Pancreas (tissue), 10 donors: ENCODE measurements around the gene TJP3. TPM values are rescaled to one million over a fixed set of nuclear protein-coding genes. Genes with fewer than 3 reads are reported as not detected.

ENCODE experiments used
- ATAC-seq, 4 donors: fragments of 200-7000 bp; cut with Tn5 transposase; one replicate each; pipeline versions ENCODE4 v1.8.0 to v1.9.1; 2020; ENCODE audit warnings: mild to moderate bottlenecking in 4 of 4, moderate library complexity in 4 of 4
- DNase-seq, 6 donors: peaks; one replicate each; pipeline ENCODE4 v3.0.0-alpha.2; 2020
- FAIRE-seq: peaks from 2 replicates; lab custom pipeline; 2012; peaks lifted over from hg19 to GRCh38; lab: Jason Lieb, UNC
- H3K27ac ChIP-seq, 4 donors: fragments of 200-600 bp; sonication (generic); 1 replicate in 3 of 4; 2 replicates in 1 of 4; pipeline versions ENCODE4 v1.5.0 to v1.8.0; 2020
- H3K27me3 ChIP-seq, 4 donors: fragments of 200-600 bp; one replicate each; pipeline ENCODE4 v1.8.0; 2021
- H3K36me3 ChIP-seq, 3 donors: fragments of 200-600 bp; sonication (generic) in 1 of 3; one replicate each; pipeline versions ENCODE4 v1.5.0 to v1.8.0; 2020 to 2021
- H3K4me1 ChIP-seq, 3 donors: fragments of 200-600 bp; one replicate each; pipeline ENCODE4 v1.8.0; 2021
- H3K4me3 ChIP-seq, 4 donors: fragments of 200-600 bp; sonication (generic) in 2 of 4; one replicate each; pipeline versions ENCODE4 v1.5.0 to v1.8.0; 2020 to 2021
- H3K9me3 ChIP-seq, 4 donors: fragments of 200-600 bp; one replicate each; pipeline ENCODE4 v1.8.0; 2021
- WGBS, 2 donors: extraction: QIAGEN DNeasy Blood & Tissue Kit; methylation state at CpG; one replicate each; pipeline ENCODE4 v1.1.7; 2013; 5-methylcytosine and 5-hydroxymethylcytosine counted together
- intact Hi-C, 3 donors: fragments of 100-400 bp; cut with DNase I; formaldehyde crosslinking; loops; one replicate each; pipeline versions ENCODE4 v1.11.1 to v1.14.2; 2022
- polyA plus RNA-seq, 2 donors: library from polyadenylated mRNA; stranded (reverse); fragments of 200-250 nt; gene quantifications; one replicate each; pipeline ENCODE4 v1.2.3, GENCODE V29; 2013
- total RNA-seq, 6 donors: library from RNA; stranded (reverse); fragmentation: NEBNext Ultra II Directional in 4 of 6; extraction: Animal tissue kit (Norgen Biotek cat#: 25700) in 4 of 6; gene quantifications; one replicate each; pipeline versions ENCODE4 v1.2.1 to v1.2.4, GENCODE V29; 2021 to 2023
- TF ChIP-seq, protein P1 (sequence below), 4 donors: fragments of 200-600 bp; sonication (generic) in 3 of 4; IDR thresholded peaks; one replicate each; pipeline versions ENCODE4 v1.5.0 to v1.8.0; 2021; ENCODE audit warnings: antibody characterized with exemption in 4 of 4
- donor health status: healthy with polysubstance abuse.
- donor health status: DM: no; HTN: no; CAD: no; lungs with moderate emphysema.
- donor health status: DM: no; HTN: no; CAD: no.
- donor health status: control.
- donor health status: control.
- donor health status: Bipolar disorder and iron deficiency.
- donor health status: DM: yes; HTN: yes; CAD: no.
- donor health status: DM: no; HTN: no; CAD: no.
- donor health status: DM: no; HTN: no; CAD: no.
- donor health status: DM: yes; HTN: yes; CAD: no.

Gene TJP3
- total and polyA plus RNA-seq, 8 donors = 9.2 to 36.0 (median 15.8) TPM

DNA sequence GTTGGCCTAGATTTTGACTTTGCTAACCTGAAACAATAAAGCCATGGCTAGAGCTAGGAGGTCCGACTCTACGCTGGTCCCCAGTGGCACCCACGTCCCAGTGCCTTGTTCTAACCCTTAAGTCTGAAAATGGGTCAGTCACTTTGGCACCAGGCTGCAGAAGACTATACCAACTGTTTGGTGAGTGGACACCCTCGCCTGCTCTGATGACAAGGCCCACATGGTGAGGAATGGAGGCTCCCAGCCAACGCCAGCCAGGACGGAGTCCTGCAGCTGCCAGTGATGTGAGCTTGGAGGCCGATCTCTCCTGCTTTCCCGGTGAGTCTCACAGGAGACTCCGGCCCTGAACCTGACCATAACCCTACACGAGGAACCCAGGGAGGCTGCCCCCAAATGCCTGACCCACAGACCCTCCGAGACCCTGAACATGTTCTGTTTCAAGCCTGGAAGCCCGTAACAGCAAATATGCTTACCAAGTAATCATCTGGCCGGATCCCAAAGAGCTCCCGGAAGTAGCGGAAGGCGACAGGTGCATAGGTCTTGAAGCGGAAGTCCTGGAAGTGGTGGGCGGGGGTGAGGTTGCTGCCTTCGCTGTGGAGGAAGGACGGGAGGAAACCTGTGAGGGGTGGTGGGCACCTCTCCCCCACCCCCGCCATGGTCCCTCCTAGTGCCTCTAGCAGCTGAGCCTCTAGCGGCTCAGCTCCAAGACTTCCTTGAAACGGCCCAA, 47.5 kb upstream of the TJP3 start:
- Histone ChIP-seq H3K4me3 (no peak overlapping the region), H3K27ac (no peak overlapping the region), H3K4me1 (no peaks in the 10 kb centered on the region), H3K36me3 (peaks cover 0 to 13% (median 0%) of the 10 kb centered on the region in 3 donors), H3K9me3 (no peaks in the 10 kb centered on the region), H3K27me3 (no peaks in the 10 kb centered on the region)
- intact Hi-C loops = no loop called here
- ATAC-seq (no peak), DNase-seq (no peak), FAIRE-seq (no peak)
- 90% methylated on average over 23 of the region's 23 CpGs for WGBS, 2 donors
- TF ChIP-seq, protein P1, sequence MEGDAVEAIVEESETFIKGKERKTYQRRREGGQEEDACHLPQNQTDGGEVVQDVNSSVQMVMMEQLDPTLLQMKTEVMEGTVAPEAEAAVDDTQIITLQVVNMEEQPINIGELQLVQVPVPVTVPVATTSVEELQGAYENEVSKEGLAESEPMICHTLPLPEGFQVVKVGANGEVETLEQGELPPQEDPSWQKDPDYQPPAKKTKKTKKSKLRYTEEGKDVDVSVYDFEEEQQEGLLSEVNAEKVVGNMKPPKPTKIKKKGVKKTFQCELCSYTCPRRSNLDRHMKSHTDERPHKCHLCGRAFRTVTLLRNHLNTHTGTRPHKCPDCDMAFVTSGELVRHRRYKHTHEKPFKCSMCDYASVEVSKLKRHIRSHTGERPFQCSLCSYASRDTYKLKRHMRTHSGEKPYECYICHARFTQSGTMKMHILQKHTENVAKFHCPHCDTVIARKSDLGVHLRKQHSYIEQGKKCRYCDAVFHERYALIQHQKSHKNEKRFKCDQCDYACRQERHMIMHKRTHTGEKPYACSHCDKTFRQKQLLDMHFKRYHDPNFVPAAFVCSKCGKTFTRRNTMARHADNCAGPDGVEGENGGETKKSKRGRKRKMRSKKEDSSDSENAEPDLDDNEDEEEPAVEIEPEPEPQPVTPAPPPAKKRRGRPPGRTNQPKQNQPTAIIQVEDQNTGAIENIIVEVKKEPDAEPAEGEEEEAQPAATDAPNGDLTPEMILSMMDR (IDR thresholded peaks at IDR 0.05) = no peak

DNA sequence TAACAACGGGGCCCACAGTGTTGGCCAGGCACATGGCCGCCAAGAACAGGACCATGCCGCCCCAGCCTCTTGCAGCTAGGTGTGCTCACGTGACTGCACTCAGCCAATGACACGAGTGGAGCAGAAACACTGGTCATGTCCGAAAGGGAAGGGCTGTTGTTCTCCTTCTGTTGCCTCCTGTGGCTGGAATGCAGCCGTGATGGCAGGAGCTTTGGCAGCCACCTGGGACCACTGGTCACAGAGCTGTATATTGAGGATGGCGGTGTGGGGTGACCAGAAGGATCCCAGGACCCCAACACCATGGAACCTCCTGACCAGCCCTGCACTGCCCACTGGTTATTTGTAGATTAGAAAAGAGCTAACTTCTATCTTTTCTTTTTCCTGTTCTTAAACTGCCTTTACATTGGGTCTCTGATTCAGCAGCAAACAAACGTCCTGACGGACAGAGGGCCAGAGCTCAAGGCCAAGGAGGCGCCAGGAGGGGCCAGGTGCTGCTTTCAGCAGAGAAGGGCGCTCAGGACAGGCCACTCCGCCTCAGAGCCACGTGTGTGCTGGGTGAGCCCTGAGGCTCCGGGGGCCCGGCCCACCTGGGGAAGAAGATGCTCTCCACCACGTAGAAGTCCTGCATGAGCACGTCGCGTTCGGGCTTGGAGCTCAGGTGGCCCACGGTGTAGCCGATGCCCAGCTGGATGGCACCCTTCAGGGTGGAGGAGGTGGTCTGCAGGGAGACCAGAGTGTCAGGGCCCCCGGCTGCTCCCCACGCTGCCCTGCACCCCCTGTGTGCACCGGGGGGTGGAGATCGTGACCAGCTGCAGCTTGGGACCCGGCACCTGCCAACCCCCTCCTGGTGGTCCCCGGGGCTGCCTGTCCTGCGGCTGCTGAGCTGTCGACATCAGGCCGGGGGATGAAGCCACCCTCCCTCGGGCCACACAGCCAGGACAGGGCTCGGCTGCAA, 46.6 kb upstream of the TJP3 start:
- H3K27me3 ChIP-seq = no peaks in the 10 kb centered on the region
- TF ChIP-seq, protein P1 (IDR thresholded peaks at IDR 0.05) = no peak
- H3K36me3 ChIP-seq = peaks cover 0 to 7% (median 0%) of the 10 kb centered on the region in 3 donors
- H3K4me1 ChIP-seq = no peaks in the 10 kb centered on the region
- H3K9me3 ChIP-seq = no peaks in the 10 kb centered on the region
- 93 to 95% methylated on average over 27 to 34 of the region's 34 CpGs for WGBS, 2 donors
- ATAC-seq (no peak), DNase-seq (no peak), FAIRE-seq (no peak)
- H3K4me3 ChIP-seq = no peak overlapping the region
- H3K27ac ChIP-seq = no peak overlapping the region
- intact Hi-C loops = no loop called here

DNA sequence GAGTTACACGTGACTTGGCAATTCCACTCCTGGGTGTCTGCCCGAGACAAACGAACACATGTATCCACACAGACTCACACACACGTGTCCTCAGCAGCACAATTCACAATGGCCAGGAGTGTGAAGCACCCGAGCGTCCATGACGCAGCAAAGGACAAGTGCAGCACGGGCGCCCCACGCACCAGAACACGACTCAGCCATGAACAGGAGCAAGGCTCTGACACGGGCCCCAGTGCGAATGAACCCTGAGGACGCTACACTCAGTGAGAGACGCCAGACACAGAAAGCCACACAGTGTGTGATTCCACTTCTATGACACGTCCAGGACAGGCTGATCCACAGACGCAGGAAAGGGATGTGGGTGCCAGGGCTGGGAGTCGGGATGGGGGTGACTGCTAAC, 44.3 kb upstream of the TJP3 start:
- no peak overlapping the region for H3K27ac ChIP-seq
- H3K36me3 ChIP-seq = no peaks in the 10 kb centered on the region
- DNase-seq = peak in 1 of 6 donors; percentile 22
- H3K4me1 ChIP-seq = no peaks in the 10 kb centered on the region
- no peaks in the 10 kb centered on the region for H3K27me3 ChIP-seq
- no peak overlapping the region for H3K4me3 ChIP-seq
- ATAC-seq = no peak
- H3K9me3 ChIP-seq = no peaks in the 10 kb centered on the region
- intact Hi-C loops = no loop called here
- TF ChIP-seq, protein P1 (IDR thresholded peaks at IDR 0.05) = no peak
- 93 to 95% methylated on average over 18 of the region's 18 CpGs for WGBS, 2 donors
- no peak for FAIRE-seq

DNA sequence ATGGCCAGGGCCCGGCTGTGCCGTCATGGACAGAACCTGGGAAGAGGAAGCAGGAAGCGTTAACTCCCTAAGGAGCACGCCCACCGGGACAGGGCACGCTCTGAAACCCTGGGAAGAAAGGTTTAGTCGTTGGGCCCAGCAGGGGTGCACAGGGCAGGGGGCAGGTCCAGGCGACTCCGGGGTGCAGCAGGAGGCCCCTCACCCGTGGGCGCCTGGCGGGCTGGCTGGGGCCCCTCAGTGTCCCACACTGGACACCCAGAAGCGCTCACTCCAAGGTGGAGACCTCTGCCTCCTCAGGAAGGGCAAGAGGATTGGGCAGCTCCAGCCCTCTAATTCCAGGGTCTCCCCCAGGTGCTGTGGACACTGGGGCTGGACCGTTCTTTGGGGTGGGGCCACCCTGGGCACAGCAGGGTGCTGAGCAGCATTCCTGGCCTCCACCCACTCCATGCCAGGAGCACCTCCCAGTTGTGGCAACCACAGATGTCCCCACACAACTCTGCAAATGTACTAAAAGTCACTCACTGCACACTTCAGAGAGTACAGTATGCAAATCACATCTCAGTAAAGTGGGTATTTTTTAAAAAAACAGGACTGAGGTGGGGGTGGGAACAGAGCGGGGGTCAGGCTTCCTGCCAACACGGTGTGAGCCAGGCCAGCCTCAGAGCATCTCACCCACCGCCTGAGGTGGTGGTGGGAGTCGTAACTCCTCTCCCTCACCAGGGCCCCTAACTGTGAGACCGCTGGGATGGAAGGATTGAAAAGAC, 43.1 kb upstream of the TJP3 start:
- H3K9me3 ChIP-seq = no peaks in the 10 kb centered on the region
- TF ChIP-seq, protein P1 (IDR thresholded peaks at IDR 0.05) = no peak
- H3K27ac ChIP-seq = no peak overlapping the region
- 77 to 81% methylated on average over 16 to 19 of the region's 19 CpGs for WGBS, 2 donors
- no peaks in the 10 kb centered on the region for H3K36me3 ChIP-seq
- H3K27me3 ChIP-seq = no peaks in the 10 kb centered on the region
- intact Hi-C loops = loop anchor here in 1 of 3 donors (5.0 kb wide), 3 partner anchors 37 to 157 kb away; partner anchors contain the start of gene PIP5K1C
- no peak overlapping the region for H3K4me3 ChIP-seq
- no peaks in the 10 kb centered on the region for H3K4me1 ChIP-seq
- DNase-seq (peak in 2 of 6 donors; percentile 28 to 71), FAIRE-seq (no peak), ATAC-seq (no peak)
